PC-3 (cell line): ENCODE data around the gene LAIR1.

Experiments used
- CTCF ChIP-seq: fragments of 300-600 bp; sonication (generic); conservative IDR thresholded peaks from 2 replicates; pipeline ENCODE4 v1.5.1; 2017; ENCODE audit warnings: antibody characterized with exemption, low read depth, mild to moderate bottlenecking, low read length
- EZH2 ChIP-seq: fragments of 300-600 bp; sonication (generic); IDR thresholded peaks from one replicate; pipeline ENCODE4 v1.6.1; 2017; ENCODE audit warnings: antibody characterized with exemption, mild to moderate bottlenecking, low read length; ENCODE audit not compliant: unreplicated experiment
- EZH2phosphoT487 ChIP-seq: fragments of 300-600 bp; sonication (generic); IDR thresholded peaks from 2 replicates; pipeline ENCODE4 v1.6.1; 2018; ENCODE audit warnings: mild to moderate bottlenecking, antibody characterized with exemption, low read length, borderline replicate concordance

- no peak for TF ChIP-seq EZH2
- no peak for TF ChIP-seq CTCF
- no peak for TF ChIP-seq EZH2phosphoT487
These were observed 24.0 kb upstream of the LAIR1 start for GRCh38 chr19:54388802-54389139.
